Dedifferentiated amniotic fluid mesenchymal stem cell (primary cell): Measurements from ENCODE around the gene SNX25.
"Not testable (repeated sequence)": the region's sequence is repeated elsewhere in the genome, so short reads cannot be mapped to it uniquely, and the experiment has no call there.

Experiments
- DNase-seq: peaks from one replicate; pipeline ENCODE4 v3.0.0-alpha.2; 2016; ENCODE audit errors: extremely low spot score

The SNX25 gene

DNA sequence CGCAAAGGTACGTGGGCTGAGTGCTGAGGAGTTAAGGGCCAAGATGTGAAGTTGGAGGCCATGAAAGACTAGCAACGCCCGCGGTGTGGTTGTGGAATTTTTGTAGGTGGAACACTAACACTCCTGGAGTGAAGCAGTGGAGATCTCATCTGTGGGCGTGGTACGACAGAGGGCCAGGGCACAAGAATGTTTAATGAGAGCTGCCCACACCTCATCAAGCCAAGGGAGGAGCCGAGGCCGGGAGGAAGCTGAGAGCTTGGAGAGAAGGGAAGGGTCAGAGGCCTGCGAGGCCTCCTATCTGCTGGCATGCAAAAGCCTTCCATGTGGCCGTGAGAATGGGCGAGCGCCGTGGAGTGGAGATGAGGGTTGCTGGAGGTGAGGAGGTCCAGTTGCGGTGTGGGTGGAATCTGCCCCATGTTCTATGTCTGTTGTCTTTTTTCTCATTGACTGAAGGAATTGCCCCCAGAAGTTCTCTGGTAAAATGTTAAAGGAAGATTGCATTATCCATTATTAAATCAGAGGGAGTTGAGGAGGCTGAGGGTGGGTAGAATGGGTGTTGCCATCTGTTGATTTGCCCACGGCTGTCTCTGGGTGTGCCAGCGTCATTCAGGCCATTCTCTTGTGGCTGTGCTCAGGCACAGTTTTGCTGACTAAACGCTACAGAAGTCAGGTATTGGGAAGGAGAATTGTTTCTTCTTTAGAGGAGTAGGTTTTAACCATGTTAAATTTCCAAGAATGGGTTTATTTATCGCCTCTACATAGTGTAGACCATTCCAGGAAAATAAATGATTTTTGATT lies 19.8 kb downstream of the SNX25 start:
- no peak for DNase-seq

DNA sequence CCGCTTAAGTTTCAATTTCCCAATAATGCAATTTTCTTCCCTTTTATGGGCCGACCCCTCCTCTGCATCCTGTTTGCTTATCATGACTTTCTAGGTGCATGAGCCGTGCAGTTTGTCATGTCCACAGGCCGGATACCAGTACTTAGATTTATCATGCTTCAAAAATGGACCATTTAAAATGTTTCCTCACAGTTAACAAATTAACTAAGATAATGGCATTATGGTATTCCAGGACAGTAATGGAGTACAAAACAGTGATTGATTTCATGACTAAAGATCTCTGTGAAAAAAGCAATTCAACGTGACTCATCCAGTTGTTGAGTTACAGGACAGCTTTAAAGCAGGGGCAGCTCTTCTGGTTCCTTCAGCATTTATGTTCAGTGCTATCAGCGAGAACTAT lies 23.0 kb downstream of the SNX25 start:
- no peak for DNase-seq

DNA sequence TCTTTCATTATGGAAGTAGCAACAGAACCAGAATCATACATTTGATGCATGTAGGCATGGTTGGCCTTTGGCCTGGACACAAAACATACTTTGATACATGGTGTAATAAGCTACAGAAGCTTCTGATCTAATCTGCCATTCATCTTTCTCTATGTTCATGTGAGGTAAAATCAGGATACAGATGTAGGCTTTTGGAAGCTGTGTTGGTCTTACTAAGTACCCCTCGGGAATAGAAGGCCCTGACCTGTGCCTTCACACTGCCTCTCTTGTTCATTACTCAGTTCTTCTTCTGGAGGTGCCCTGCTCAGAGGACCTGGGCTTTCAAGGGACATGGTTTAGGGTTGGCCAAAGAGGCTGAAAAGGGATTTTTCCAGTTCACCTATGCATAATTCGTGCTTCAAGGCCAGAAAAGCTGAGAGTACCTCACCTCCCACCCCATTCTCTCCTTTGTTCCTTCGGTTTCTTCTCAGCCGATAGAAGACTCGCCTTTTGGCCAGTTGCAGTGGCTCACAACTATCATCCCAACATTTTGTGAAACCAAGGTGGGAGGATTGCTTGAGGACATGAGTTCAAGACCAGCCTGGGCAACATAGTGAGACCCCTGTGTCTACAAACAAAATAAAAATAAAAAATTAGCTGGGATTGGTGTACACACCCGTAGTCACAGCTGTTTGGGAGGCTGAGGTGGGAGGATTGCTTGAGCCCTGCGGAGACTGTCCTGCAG lies 25.9 kb downstream of the SNX25 start:
- no peak for DNase-seq

DNA sequence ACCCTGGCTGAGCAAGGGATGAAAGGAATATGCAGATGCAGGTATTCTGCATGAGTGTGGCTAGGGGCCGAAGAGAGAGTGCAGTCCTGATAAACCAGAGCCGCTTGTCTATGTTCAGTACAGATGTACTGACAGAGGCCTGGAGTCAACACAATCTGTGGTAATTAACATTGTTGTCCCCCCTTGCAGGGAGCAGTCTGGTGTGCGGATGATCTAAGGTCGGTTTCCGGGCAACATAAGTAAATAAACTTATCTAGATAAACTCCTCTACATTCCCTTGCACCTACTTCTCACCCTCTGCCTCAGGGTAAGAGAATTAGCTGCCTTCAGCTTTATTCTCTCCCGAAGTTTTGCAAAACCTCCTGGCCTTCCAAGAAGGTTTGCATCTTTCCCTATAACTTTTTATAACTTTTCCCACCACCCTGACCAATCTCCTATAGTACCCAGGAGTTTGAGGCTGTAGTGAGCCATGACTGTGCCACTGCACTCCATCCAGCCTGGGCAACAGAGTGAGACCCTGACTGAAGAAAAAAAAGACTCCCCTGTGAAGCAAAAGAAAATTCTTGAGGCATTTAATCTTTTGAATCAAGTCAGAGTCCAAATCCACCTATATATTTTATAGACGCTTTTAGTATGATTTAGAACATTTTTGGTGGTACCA lies 26.6 kb downstream of the SNX25 start:
- no peak for DNase-seq

DNA sequence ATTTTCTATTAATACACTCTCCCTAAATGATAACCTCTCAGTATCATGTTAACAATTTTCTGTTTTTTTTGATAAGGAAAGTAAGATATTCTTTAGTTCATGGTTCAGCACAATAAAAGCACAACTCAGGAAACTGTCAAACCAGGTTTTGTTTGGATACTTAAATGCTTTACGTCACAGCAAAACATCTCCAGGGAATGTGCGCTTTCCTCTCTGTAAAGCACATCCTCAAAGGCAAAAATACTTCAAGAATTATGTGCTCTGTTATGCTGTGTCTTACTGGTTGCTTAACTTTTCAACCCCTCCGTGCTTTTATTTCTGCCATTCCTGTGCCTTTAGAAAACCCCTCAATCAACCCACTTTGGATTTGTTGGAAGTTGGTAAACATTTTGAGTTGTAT lies 27.8 kb downstream of the SNX25 start:
- no peak for DNase-seq

DNA sequence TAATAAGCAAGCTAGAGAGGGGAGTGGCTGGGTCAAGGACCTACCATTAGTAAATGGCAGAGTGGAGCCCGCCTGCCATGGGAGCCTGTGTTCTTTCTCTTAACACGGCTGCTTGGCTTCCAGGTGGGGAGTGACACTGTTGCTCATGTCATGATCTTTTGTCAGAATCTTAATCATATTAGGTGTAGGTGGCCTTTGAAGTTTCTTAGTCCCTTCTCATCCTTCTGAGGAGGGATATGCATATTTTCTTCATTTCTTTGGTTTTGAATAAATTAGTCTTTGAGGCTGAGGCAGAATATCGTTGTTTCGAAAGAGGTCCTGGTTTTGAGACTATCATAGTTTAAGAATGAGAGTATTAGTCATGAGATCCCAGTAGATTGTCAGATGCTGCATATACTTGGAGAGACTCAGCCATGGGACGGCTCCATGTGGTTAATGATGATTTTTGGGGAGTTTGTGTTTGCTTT lies 28.9 kb downstream of the SNX25 start:
- DNase-seq, result peak; percentile 46

DNA sequence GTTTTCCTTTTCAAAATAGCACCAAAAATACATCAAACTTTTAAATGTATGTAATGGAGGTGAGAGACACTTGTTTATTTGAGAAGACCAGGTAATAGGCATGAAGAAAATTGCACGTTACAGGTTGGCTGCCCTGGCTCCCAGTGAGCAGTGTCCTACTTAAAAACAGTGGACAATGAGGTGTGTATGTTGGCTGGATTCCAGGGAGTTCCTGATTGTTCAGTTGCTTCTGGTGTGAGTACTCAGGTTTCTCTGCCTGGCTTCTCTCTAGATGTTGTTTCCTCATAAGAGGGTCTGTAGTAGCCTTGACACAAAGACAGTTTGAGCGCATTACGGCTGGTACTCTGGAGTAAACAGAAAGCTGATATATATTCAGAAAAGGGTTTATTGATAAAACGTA lies 29.4 kb downstream of the SNX25 start:
- no peak for DNase-seq

DNA sequence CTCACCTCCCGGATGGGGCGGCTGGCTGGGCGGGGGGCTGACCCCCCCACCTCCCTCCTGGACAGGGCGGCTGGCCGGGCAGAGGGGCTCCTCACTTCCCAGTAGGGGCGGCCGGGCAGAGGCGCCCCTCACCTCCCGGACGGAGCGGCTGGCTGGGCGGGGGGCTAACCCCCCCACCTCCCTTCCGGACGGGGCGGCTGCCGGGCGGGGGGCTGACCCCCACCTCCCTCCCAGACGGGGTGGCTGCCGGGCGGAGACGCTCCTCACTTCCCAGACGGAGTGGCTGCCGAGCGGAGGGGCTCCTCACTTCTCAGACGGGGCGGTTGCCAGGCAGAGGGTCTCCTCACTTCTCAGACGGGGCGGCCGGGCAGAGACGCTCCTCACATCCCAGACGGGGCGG lies 31.1 kb downstream of the SNX25 start:
- not testable (repeated sequence) for DNase-seq

DNA sequence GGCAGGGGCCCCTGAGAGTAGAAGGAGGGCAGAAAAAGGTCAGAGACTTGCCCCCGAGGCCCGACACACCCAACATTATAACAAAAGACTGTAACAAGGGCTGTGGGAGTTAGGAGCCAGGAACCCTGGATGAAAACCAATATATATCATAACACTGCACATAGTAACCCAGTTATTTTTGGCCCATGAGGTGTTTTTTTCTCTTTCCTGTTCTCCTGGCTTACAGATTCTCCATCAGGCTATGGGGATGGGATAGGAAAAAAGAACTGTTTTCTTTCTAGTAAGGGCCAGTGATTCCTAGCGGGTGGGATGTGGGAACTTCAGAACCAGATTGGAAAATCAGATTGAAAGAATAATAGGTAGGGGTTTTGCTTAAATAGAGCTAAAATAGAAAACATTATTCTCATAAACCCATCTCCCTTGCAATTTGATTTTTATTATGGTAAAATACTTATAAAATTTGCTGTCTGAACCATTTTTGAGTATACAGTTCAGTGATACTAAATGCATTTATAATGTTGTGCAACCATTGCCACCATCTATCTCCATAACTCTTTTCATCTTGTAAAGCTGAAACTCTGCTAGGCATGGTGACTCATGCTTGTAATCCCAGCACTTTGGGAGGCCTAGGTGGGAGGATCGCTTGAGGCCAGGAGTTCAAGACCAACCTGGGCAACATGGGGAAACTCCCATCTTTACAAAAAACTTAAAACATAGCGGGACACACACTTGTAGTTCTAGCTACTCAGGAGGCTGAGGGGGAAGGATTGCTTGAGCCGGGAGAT lies 33.5 kb downstream of the SNX25 start:
- DNase-seq, result no peak

DNA sequence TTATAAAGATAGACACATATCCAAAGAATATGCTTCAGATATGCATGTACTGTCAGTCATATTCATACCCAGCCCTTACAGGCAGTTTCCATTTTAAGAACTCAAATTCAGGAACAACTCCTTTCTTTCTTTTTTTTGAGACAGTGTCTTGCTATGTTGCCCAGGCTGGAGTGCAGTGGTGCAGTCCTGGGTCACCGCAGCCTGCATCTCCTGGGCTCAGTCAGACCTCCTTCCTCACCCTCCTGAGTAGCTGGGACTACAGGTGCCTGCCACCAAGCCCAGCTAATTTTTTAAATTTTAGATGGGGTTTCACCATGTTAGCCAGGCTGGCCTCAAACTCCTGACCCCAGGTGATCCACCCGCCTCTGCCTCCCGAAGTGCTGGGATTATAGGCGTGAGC lies 34.5 kb downstream of the SNX25 start:
- DNase-seq, result no peak

DNA sequence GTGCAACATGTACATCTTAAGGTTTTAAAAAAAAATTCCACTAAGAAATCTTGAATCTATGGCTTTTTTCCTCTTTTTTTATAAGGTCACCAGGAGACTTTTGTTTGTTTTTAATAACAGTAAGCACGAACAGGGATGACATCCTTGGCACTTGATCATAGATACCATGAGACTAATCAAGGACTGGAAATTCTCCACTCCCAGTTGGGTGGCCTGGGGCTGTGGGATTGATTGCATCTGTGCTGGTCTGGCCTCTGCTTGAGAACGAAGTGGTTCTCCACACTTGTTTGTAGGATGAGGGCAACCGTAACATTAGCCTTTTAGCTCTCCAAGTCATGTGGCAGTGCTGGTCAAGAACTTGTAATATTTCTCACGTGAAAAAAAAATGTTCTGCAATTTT lies 35.4 kb downstream of the SNX25 start:
- DNase-seq, result no peak

DNA sequence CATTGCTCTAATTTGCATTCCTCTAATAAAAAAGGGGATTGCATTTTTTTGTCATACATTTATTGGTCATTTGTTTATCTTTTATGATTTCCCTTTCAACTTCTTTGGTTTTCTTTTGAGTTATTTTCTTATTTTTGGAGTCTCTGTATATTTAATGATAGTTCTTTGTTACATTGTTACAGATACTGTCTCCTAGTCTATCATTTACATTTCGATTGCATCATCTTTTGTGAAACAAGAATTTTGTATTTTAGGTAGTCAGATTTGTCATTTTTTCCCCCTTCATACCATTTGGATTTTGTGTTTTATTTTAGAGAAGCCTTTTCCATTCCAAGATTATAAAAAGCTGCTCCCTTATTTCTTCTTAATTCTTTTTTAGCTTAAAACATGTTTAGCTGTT lies 37.1 kb downstream of the SNX25 start:
- no peak for DNase-seq

DNA sequence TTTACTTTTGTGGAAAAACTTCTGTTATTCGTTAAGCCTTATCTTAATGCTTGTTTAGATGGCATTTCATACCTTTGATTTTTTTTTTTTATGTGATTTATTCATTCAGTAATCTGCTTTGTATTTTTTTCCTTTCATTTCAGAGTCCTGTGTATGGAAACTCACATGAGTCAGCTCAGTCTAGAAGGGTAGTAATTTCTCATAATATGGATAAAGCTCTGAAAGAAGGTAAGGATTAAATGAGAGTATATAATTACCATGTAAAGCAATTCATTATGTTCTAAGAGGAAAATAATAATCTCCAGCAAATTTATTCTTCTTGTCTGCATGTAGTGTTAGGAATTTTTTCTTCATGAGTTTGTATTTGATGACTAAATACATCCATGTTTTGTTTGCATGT lies 37.8 kb downstream of the SNX25 start:
- no peak for DNase-seq

DNA sequence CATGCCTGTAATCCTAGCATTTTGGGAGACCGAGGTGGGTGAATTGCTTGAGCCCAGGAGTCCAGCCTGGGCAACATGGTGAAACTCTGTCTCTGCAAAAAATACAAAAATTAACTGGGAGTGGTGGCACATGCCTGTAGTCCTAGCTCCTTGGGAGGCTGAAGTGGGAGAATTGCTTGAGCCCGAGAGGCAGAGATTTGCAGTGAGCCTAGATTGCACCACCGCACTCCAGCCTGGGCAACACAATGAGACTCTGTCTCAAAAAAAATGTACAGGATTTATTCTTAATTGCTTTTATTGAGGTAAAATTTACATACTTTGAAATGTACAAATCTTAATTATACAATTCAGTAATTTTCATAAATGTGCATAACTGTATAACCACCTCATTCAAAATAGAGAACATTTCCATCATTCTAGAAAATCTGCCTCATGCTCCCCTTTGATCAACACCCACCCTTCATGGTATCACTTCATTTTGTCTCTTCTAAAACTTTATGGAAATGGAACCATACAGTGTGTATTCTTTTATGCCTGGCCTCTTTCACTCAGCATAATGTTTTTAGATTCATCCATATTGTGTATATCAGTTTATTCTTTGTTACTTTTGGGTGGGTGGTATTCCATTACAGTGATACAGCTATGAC lies 39.1 kb downstream of the SNX25 start:
- DNase-seq, result no peak

DNA sequence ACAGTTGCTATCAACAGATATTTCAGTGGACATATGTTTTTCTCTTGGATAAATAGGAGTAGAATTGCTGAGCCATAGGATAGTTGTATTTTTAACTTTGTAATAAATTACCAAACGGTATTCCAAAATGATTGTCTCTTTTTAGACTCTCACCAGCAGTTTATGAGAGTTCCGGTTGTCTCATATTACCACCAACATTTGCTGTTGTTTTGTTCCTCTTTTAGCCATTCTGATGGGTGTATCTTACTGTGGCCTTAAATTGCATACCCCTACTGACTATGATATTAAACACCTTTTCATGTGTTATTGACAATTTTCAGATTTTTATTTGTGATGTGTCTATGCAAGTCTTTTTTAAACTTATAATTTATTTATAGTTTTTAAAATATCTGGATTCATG lies 39.7 kb downstream of the SNX25 start:
- DNase-seq, result no peak

DNA sequence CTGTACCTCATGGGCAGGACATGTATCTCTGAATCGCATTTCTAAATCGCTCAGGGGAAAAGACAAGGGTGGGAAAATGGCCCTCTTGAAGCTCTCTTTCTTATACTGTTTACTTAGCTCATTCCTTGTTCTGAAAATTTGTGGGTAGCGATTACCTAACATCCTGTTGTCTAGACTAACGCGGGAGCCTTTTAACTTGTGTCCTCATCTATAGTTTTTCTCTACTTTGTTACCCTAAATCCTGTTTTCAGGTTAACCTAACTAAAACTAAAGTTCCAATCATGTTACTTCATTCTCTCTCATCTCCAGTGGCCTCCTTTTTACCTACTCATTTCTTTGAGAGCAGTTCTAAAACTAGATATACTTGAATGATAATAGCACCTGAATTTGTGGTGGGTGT lies 45.0 kb downstream of the SNX25 start:
- no peak for DNase-seq

DNA sequence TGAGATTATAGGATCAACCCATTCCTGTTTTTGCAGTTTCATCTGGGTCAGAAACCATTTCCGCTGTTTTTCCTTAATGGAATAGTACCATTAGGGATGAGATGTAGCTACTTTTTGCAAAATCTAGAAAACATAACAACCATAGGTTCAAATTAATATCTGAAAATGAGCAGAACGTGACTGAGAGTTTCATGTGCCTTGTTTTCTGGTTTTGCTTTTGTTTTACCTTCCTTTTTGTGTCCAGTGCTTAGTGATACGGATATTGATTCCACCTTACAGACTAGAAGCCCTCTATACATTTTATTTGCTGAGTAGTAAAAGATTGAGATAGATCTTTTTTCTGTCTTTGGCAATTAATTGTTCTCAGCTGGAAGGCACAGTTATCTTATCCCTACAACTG lies 46.5 kb downstream of the SNX25 start:
- DNase-seq, result no peak

DNA sequence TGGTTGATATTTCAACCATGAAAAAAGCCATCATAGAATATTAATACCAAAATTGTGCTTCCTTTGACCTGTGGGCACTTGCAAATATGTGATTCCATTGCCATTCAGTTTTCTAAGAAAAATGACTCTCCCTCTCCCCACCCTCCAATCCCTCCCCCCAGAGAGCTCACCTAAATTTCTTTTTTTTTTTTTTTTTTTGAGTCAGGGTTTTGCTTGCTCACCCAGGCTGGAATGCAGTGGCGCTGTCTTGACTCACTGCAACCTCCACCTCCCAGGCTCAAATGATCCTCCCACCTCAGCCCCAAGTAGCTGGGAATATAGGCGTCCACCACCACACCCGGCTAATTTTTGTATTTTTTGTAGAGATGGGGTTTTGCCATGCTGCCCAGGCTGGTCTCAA lies 47.0 kb downstream of the SNX25 start:
- DNase-seq, result no peak

DNA sequence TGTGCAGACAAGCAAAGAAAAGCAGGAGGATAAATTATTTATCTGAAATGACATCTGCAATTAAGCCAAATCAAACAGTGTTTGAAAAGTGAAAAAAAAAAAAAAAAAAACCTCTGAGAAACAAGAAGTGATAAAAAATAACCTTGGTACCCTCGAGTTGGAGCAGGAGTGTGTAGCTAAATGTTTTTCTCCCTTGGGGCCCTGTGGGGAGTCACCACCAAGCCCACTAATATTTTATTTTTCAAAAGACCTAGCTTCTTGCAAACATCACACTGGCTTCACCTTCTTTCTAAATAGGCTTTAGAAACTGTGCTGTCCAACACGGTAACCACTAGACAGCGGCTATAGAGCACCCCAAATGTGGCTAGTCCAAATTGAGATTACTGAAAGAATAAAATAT lies 47.7 kb downstream of the SNX25 start:
- DNase-seq, result no peak

DNA sequence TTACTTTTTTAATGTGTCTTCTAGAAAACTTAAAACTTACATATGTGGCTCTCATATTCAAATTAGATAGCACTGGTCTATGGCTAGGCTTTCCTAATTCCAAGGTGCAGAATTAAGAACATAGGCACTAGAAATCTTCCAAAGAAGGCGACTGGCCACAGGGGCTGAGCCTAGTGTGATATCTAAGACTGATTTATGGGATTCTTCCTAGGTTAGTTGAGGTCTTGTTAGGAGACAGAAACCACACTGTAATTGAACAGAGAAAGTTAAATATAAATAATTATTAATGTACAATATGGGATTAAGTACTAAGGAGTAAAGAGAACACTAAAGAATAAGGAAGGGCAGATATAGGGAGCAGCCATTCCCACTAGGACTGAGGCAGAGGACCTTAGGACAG lies 48.3 kb downstream of the SNX25 start:
- DNase-seq, result no peak

DNA sequence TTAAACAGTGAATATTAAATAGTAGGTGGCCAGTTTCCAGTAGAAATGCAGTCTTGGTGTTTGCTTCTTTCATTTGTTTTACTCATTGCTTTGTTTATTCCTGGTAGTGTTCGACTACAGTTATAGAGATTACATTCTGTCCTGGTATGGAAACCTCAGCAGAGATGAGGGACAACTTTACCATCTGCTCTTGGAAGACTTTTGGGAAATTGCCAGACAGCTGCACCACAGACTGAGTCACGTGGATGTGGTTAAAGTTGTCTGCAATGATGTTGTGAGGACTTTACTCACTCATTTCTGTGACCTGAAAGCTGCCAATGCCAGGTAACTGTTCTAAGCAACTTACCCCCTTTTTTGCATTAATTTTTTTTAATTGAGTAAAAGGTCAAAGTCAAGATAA lies 49.3 kb downstream of the SNX25 start:
- not testable (repeated sequence) for DNase-seq

DNA sequence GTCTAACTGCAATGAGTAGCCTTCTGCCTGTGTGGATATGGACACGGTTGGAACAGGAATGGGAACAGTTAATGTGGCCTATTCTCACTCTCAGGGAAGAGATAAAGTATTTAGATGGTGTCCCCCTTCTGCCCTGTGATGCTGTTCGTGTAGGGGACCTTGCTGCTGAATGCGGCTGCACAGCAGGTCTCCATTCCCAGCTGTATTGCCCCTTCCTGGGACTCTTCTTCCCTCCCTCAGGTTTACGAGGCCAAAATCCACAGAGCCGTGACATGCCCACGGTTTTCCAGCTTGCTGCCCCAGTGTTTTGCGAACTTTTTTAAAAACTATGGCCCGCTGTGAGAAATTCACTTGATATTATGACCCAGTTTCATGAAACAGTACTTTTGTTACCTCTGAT lies 50.3 kb downstream of the SNX25 start:
- DNase-seq, result no peak
